A172 (cell line): ENCODE measurements around the gene FAM117A. TPM values are rescaled to one million over a fixed set of nuclear protein-coding genes. Genes with fewer than 3 reads are reported as not detected.

Experiments used
- DNase-seq: peaks from one replicate; pipeline ENCODE4 v3.0.0-alpha.2; 2015; ENCODE audit warnings: low spot score
- total RNA-seq: library from RNA; depleted of rRNA; stranded (reverse); fragments of >200 nt; shearing (Covaris generic); gene quantifications from 2 replicates; pipeline ENCODE4 v1.2.3, GENCODE V29; 2014

Gene FAM117A
- total RNA-seq, 1 experiment from 2014 or later, result 4.6 TPM

DNA sequence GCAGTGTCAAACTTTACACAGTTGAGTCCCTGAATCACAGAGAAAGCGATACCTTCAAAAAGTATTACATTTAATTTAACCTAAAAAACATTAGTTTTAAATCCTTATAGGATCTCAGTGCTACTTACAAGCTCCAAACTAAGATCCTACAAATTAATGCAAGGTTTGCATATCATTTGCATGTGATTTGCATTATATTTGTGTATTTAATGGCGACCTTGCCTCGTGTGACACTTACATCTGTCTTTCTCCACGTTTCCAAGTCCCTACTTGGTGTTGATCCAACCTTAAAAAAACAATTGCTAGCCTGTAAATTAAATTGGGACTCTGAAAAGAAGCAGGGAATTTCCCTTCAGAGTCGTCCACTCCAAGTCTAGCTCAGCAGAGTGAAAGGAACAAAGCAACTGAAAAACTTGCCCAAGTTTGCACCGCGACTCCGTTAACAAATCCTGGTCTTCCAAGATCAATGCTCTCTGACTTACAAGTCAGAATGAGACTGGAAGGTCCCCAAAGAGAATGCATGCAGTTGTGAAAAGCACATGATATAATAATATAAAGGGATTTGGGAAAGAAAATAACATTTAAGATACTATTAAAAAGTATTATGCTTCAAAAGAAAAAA, 739 bp upstream of the FAM117A start:
- no peak for DNase-seq

DNA sequence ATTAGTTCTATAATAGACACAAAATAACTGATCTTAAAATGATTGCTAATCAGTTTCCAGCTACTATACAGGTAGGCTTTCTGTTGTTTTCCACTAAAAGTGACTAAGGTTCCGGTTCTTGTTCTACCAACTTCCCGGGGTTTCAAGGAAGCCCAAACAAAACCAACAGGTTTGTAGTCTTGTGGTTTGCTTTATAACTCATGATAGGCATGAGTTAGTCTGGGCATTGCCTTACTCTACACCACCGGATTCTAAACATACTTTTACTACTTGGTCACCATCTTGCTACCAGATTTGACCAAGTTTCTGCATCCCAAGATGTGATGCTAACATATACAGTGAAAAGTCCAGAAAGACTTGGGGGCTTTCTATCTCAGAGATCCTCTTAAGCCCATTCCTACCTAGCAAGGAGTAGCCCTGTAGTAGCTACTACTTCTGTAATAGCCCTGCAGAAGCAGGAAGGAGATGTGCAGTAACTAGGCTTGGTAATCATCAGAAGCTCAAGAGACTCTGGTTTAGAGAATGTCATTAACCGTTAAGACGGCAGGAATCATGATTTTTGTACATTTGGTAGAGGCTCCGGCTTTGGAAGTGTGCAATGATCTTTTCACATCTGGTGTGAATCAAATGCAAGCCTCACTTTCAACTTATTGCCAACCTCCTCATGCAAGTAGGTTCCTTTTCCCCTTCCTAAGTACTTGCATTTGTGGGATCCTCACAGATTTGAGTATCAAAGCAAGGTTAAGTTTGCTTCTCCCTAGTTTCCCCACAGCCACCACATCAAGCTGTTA, 1.6 kb downstream of the FAM117A start:
- no peak for DNase-seq

DNA sequence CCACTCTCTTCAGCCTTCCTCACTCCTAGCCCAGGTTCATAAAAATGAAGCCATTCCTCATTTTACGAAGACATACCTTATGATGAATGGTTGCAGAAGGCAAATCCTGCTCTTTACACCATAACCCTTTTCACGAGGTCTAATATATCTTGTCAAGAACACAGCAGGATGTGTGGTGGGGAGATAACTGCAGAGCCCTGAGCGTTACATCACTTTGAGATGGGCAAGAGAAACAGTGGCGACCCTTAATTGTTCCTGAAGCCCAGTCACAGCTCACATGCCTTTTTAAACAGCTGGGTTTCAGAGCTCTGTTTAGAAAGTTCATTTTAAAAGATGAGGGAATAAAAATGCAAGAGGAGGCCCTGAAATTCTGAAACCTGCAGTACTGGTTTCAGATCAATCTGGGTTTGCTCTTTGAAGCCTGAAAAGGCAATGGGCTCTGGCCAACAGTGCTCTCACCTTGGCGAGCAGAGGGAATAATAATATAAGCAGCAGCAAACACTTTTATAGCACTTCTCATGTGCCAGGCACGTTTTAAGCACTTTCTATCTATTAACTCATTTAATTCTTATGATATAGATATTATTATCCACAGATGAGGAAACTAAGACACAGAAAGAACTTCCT, 2.9 kb downstream of the FAM117A start:
- DNase-seq, result no peak

- no peak for DNase-seq
These were observed 3.6 kb downstream of the FAM117A start for GRCh38 chr17:49760296-49760695.

DNA sequence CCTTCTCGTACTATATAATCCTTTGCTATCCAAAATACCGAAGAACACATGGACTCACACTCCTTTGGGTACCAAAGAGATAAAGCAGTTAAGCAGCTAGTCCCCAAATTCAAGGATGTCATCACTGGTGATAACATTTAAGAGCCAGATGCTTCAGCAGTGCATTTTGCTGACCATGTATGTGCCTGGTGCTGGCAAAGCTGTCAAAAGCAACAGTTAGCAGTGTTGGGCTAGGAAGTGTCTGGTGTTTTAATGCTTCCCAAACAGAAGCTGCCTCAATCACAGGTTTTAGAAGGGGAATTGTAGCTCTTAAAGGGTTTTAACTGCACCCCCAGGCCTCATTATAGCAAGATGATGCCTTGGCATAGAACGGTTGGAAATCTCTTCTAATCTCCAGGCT, 4.7 kb downstream of the FAM117A start:
- DNase-seq, result no peak

DNA sequence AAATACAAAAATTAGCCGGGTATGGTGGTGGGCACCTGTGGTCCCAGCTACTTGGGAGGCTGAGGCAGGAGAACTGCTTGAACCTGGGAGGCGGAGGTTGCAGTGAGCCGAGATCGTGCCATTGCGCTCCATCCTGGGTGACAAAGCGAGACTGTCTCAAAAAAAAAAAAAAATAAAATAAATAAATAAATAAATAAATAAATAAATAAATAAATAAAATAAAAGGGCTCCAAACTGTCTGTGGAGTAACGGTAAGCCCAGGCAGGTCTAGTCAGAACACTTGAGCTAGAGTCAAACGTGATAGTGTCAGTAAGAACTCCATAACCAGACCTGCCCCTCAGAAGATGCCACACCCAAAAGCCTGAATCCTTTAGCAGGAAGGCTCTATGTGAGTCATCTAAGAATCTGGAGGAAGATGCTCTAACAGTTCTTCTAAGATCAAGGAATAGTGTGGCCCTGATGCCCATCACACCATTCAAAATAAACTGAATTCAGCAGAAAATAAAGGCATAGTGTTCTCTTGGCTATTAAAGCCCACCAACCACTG, 5.4 kb downstream of the FAM117A start:
- DNase-seq, result peak; percentile 37

- no peak for DNase-seq
These were observed 6.7 kb downstream of the FAM117A start for GRCh38 chr17:49757151-49757777.

DNA sequence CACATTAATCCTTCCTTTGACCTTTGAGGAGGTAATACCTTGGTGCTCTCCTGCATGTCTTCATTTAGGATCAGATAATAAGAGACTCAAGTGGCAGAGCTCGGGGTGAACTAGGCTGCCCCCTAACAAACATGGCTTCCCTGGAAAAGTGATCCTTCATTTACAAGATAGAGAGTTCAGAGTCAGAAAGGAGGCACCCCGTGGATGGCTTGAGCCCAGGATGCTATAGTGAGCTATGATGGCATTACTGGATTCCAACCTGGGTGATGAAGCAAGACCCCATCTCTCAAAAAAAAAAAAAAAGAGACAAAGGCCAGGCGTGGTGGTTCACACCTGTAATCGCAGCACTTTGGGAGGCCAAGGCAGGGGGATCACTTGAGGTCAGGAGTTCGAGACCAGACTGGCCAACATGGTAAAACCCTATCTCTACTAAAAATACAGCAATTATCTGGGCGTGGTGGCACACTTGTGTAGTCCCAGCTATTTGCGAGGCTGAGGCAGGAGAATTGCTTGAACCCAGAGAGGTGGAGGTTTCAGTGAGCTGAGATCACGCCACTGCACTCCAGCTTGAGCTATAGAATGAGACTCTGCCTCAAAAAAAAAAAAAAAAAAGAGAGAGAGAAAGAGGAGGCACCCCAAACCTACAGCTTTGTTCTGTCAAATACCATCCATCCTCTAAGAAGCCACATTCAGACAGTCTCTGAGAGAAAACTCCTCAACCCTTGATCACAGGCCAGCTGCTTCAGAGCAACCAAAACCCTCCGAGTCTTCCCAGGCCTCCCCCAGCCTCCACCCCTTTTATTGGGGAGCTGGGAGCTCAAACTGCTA, 7.4 kb downstream of the FAM117A start:
- DNase-seq, result no peak

DNA sequence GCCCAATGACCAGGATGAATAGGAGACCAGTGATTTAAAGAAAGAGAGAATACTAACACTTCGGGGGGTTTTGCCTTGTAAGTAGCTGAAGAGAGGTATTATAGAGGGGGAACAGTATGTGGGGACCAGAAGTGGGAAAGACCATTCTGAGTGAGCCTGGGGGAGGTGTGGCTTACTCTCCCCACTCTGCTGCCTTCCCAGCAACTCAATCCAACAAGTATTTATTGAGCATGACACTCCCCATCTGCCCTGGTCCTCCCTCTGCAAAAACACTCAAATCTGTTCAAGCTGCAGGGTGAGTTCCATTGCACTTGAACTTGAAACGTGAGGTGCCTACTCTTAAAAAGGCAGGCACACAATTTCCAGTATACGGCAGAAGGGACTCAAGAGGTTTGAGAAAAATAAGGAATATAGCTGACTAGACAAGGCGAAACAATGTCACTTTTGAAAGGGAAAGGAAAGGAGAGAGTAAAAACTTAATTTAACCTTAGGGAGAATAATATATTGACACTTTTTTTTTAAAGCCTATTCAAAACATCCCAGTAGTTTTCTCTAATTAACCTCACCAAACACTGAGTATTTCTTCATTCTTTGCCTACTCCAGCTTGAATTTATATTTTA, 8.2 kb downstream of the FAM117A start:
- no peak for DNase-seq

DNA sequence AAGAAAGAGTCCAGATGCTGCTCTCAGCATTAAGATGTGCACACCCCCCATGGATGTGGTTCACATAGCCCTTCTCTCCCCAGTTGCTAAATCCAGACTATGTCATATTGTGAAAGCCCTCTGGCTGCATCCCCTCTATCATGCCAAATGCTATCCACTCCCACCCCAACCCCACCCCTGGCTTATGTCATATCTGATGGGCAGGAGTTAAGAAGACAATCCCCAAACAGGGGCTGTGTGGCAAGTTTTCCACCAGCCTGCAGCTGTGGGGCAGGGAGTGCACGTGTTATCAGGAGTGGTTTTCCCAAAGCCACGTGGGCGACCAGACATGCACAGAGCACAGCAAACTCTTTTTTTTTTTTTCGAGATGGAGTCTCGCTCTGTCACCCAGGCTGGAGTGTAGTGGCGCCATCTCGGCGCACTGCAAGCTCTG, 10.0 kb downstream of the FAM117A start:
- DNase-seq, result no peak

DNA sequence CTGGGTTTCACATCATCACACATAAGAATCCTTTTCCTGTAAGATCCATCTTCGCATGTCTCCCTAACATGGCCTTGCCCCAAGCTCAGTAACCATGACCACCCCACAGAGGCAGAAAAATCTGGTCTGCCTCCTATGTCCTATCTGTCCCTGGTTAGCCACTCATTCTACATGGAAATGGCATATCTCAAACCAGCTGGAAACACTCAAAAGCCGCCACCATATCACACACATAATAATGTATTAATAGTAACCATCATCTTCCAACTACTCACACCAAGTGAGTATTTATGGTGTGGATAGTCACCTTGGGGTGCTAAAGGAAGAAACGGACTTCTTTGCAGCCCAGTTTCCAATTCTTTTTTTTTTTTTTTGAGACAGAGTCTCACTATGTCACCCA, 11.4 kb downstream of the FAM117A start:
- DNase-seq, result no peak

DNA sequence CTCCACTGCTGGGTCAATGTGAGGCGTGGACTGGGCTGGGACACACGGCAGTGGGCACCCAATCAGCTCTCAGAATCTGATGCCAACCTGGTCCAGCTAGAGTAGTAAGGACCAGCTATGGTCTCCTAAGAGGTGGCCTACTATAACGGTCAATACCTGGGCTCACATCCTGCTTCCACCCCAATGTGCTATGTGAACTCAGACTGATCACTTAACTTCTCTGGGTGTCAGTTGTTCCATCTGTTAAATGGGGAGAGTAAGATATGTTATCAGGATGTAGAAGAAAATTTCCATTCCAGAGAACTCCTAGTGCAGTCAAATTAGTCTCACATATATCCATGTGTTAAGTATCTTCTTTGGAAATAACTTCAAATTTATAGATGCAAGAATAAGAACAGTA, 14.2 kb downstream of the FAM117A start:
- no peak for DNase-seq

DNA sequence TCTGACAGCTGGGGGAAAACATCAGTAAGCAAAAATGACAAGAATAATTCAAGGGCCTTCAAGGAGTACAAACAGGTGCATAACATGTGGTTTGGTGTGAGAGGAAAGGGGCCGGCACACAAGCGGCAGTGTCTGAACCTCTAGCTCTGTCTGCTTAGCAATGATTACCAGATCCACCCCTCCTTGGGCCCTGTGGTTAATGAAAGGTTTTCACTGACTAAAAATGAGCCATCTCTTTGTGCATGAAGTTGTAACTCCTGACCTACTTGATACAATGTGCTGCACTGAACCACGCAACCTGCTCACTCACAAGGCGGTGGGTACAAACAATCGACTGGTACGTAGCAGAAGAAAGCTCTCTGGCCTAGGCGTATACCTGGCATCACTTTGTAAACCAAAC, 15.1 kb downstream of the FAM117A start:
- DNase-seq, result no peak

- DNase-seq, result no peak
These were observed 15.7 kb downstream of the FAM117A start for GRCh38 chr17:49748223-49748622.

DNA sequence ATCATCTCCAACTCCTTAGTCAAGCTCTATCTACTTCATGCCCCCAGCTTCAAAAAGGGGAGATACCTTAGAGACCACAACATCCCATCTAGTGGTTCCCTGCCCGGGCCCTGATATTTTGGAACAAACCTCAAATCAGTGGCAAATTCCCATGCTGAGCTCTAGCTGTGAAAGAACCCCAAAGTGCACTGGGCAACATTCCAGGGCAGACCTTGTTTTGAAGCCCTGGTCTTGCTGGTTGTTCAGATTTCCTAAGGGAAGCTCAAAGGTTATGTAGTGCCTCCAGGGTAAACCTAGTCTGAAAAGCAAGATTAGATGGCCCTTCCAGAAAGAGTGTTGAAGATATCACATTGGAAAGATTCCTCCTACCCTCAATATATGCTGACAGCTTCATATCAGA, 16.3 kb downstream of the FAM117A start:
- no peak for DNase-seq

- DNase-seq, result no peak
These were observed 17.0 kb downstream of the FAM117A start for GRCh38 chr17:49746791-49747490.

- DNase-seq, result no peak
These were observed 18.5 kb downstream of the FAM117A start for GRCh38 chr17:49745175-49746139.

- peak; percentile 41 for DNase-seq
These were observed 21.7 kb downstream of the FAM117A start for GRCh38 chr17:49742166-49742638.

GRCh38 chr17:49741692-49742076, 22.2 kb downstream of the FAM117A start:
- DNase-seq, result no peak
